ENCODE results near the gene PSEN1.

- no peak for TF ChIP-seq CTCF (IDR thresholded peaks at IDR 0.05 in 8 of 11, conservative IDR thresholded peaks at IDR 0.05 in 3 of 11)
- no peak for TF ChIP-seq POLR2AphosphoS5 (IDR thresholded peaks at IDR 0.05)
- no peak for TF ChIP-seq POLR2A (IDR thresholded peaks at IDR 0.05)
Observed at GRCh38 chr14:73188501-73188911, 52.2 kb downstream of the PSEN1 start.
